Fibroblast of pulmonary artery (primary cell): Measurements from ENCODE around the gene RNASE12.
A peak's percentile ranks its signal among the peaks of the same experiment; 100 is the strongest.

ENCODE experiments used
- DNase-seq: peaks from one replicate; pipeline ENCODE4 v3.0.0-alpha.2; 2010; ENCODE audit warnings: low read depth
- H3K4me3 ChIP-seq: replicated peaks from 2 replicates; pipeline ENCODE4 v1.5.1; 2011; ENCODE audit warnings: low read depth, mild to moderate bottlenecking, control low read depth, low read length, moderate library complexity
- TF ChIP-seq, protein P1 (sequence below): IDR thresholded peaks from 2 replicates; pipeline ENCODE4 v1.5.1; 2011; ENCODE audit warnings: mild to moderate bottlenecking, control low read depth, low read length, inconsistent platforms; ENCODE audit errors: missing control alignments

The RNASE12 gene

DNA sequence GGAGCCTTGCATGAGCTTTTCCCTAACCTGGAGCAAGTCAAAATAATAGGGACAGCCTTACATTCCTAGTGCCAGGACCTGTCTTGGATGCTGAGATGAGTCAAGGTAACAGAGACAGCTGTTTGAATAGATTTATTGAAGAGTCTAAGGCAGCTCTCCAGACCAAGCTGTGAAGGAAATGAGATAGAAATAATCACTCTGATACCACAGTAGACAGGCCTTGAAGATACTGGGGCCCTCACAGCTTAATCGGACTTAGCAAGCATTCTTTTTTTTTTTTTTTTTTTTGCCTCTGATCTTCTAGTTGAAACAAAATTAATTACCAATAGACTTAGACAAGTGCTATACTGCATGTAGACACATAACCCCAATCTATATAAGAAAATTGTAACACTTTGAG lies 27.2 kb downstream of the RNASE12 start:
- DNase-seq: no peak
- TF ChIP-seq, protein P1, sequence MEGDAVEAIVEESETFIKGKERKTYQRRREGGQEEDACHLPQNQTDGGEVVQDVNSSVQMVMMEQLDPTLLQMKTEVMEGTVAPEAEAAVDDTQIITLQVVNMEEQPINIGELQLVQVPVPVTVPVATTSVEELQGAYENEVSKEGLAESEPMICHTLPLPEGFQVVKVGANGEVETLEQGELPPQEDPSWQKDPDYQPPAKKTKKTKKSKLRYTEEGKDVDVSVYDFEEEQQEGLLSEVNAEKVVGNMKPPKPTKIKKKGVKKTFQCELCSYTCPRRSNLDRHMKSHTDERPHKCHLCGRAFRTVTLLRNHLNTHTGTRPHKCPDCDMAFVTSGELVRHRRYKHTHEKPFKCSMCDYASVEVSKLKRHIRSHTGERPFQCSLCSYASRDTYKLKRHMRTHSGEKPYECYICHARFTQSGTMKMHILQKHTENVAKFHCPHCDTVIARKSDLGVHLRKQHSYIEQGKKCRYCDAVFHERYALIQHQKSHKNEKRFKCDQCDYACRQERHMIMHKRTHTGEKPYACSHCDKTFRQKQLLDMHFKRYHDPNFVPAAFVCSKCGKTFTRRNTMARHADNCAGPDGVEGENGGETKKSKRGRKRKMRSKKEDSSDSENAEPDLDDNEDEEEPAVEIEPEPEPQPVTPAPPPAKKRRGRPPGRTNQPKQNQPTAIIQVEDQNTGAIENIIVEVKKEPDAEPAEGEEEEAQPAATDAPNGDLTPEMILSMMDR: no peak
- H3K4me3 ChIP-seq: no peak overlapping the region

DNA sequence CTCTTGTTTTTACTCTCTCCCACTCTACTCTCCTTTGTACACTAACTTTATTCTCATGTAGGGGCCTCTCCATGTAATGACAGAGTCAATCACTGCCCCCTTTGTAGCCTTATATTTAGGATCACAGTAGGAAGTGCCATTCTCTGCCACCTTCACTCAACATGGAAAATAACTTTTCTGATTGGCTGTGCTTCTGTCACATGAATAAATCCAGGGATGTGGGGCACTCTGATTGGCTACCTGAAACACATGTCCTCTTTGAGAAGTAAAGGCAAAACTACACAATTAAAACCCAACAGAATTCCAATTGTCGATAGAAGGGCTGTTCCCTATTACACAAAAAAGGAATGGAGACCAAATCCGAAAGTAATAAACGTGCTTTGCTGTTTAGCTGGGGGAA lies 30.2 kb downstream of the RNASE12 start, which contains the start of gene RNASE9:
Gene RNASE9 (minus strand): TSS at position 87 of the 400 bp plus-strand sequence.
- TF ChIP-seq, protein P1: no peak
- DNase-seq: no peak
- no peak within 1 kb of the TSS for H3K4me3 ChIP-seq

DNA sequence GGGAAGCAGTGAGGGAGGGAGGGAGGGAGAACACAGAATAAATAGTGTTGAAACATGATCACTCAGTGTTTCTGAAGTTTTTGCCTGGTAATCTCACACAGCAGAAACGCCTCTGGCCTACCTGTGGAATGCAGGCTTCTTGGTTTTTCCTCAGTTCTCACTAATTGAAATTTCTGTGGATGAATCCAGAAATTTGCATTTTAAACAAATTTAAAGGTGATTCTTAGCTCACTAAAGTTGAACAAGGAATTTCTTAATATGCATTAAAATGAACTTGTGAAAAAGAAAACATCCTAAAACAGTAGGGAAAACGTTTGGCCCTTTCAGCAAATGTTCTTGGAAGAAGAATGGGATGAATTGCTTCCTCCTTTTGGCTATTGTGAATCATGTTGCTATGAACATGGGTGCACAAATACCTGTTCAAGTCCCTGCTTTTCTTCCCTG lies 31.7 kb downstream of the RNASE12 start:
- TF ChIP-seq, protein P1: no peak
- DNase-seq: no peak
- H3K4me3 ChIP-seq: no peak overlapping the region

DNA sequence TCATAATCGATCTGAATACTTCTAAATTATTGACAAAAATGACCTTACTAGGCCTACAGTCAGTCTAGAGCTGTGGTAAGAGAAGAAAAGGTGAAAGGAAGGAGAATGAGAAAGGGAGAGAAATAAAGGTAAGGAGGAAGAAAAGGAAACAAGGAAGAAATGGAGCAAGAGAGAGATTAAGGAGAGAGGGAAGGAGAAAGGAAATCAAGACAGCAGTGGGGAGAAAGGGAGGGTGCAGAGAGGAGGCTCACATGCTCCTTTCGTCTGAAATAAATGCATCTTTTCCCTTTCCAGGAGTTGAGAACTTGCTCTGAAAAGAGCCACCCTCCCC lies 34.0 kb downstream of the RNASE12 start:
- H3K4me3 ChIP-seq: no peak overlapping the region
- TF ChIP-seq, protein P1: no peak
- DNase-seq: no peak

DNA sequence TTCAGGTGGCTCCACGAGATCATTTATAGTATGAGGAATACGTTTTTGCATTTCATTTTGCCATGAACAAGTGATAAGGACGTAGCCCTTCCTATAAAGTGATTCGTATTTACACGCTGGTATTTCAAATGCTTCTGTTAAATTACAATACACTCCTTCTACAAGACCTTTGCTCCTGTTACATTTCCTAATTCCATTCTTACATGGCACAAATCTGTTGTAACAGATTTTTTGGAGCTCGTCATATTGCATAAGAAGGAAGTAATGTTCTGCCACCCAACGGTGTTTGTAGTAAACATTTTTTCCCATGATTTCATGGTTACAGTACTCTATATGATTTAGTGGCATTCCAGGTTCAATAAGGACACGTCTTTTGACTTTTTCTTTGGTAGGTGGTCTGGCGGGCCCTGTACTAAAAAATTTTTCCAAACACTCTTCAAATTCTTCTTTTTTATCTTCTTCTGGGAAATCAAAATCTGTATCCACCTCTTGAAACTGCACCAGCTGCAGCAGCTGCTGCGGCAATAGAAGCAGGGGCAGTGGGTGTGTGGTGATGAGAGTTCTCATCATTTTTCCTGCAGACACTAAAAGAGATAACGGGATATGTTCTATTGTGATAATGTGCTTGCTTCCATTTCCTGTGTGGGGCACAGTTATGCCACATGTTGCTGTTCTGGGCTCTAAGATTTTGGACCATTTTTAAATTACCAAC lies 34.5 kb downstream of the RNASE12 start:
- no peak overlapping the region for H3K4me3 ChIP-seq
- peak; percentile 23 for DNase-seq
- TF ChIP-seq, protein P1: no peak

DNA sequence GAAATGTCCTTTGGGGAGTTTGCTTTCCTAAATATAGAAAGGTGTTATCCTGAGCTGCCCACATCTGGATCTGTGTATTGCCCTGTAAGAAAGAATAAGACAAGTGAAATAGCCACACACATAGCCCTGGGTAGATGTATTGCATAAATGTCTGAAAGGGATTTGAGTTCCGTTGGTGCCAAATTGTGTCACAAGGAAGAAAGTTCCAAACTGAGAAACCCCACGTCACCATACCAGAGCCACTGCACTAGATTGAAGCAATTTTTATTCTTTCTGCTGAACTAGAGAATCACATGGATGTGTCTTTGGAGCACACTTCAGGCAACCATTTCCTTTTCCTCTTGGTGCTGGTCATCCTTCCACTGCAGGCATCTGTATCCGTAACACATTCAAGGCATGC lies 35.3 kb downstream of the RNASE12 start:
- H3K4me3 ChIP-seq: no peak overlapping the region
- no peak for DNase-seq
- TF ChIP-seq, protein P1: no peak

DNA sequence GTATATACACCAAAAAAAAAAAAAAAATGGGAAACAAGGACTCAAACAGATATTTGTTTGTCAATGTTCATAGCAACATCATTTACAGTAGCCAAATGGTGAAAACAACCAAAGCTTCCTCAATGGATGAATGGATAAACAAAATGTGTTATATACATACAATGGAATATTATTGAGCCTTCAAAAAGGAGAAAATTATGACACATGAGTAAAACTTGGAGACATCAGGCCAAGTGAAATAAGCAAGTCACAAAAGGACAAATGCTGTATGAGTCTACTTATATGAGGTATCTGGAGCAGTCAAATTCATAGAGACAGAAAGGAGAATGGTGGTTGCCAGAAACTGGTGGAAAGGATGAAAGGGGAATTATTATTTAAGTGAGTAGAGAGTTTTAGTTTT lies 38.2 kb downstream of the RNASE12 start:
- DNase-seq: no peak
- no peak overlapping the region for H3K4me3 ChIP-seq
- TF ChIP-seq, protein P1: no peak
